ENCODE data around the gene SPATS2L. TPM values are rescaled to one million over a fixed set of nuclear protein-coding genes. Genes with fewer than 3 reads are reported as not detected.

The SPATS2L gene
- total and polyA plus RNA-seq, 9 donors: 36.5 to 93.0 (median 70.6) TPM

DNA sequence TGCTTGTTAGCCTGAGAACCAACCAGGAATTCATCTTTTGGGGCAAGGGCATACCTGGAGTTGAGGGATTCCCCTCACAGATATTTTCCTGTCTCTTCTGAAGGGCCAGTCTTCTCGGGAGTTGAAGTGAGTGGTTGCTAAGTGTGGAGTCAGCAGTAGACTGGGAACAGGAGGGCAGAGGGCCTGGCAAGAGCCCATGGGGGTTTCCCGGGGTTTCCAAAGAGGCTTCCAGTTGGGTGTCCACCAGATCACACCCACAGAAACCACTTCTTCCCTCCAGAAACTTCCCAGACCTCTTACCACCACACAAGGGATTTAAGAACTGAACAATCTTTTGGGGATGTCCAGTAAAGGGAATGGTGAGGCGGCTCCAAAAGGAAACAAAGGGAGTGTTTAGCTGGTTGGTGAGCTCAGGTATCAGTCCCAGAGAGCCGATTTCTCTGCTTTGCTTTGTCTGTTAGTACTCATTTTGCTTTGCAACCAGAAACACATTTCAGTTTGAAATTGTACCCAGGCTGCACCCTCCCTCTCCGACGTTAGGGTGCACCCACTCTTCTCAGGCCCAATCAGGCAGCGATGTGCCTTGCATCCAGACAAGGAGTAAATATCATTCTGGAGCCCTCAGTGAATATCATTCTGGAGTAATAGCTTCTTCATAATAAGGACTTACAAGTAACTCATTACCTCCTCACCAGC lies 47.5 kb upstream of the SPATS2L start:
- intact Hi-C loops (cut with DNase I): no loop called here
- Histone ChIP-seq H3K4me3 (no peak overlapping the region), H3K4me1 (ENCODE audit: insufficient read depth) (no peaks in the 10 kb centered on the region), H3K27ac (no peak overlapping the region), H3K36me3 (no peaks in the 10 kb centered on the region), H3K27me3 (no peaks in the 10 kb centered on the region), H3K9me3 (no peaks in the 10 kb centered on the region)
- WGBS, 3 donors: 74 to 80% (median 76%) methylated on average over 7 of the region's 7 CpGs
- no peak for DNase-seq
- TF ChIP-seq POLR2A (IDR thresholded peaks at IDR 0.05) (no peak), EP300 (IDR thresholded peaks at IDR 0.05) (no peak)
- TF ChIP-seq, protein P1, sequence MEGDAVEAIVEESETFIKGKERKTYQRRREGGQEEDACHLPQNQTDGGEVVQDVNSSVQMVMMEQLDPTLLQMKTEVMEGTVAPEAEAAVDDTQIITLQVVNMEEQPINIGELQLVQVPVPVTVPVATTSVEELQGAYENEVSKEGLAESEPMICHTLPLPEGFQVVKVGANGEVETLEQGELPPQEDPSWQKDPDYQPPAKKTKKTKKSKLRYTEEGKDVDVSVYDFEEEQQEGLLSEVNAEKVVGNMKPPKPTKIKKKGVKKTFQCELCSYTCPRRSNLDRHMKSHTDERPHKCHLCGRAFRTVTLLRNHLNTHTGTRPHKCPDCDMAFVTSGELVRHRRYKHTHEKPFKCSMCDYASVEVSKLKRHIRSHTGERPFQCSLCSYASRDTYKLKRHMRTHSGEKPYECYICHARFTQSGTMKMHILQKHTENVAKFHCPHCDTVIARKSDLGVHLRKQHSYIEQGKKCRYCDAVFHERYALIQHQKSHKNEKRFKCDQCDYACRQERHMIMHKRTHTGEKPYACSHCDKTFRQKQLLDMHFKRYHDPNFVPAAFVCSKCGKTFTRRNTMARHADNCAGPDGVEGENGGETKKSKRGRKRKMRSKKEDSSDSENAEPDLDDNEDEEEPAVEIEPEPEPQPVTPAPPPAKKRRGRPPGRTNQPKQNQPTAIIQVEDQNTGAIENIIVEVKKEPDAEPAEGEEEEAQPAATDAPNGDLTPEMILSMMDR (IDR thresholded peaks at IDR 0.05): no peak

DNA sequence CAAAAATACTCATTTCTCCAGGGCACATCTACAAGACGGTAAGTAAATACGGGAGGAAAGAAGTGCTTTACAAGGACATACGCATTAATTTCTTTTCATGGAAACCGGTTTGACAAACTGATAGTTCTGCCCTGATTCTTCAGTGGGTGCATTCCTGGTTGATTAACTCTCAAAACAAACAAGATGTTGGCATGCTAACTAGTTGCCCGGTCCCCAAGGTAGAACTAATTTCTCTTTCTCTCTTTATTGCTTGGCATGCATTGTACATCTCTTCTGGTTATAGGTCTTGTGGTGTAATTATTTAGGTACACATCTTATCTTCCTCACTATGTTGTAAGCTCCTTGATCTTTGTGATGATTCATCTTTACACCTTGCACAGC lies 46.9 kb upstream of the SPATS2L start:
- TF ChIP-seq EP300 (IDR thresholded peaks at IDR 0.05) (no peak), POLR2A (IDR thresholded peaks at IDR 0.05) (no peak)
- TF ChIP-seq, protein P1 (IDR thresholded peaks at IDR 0.05): no peak
- H3K36me3 ChIP-seq: no peaks in the 10 kb centered on the region
- no peaks in the 10 kb centered on the region for H3K4me1 ChIP-seq (ENCODE audit: insufficient read depth)
- H3K27ac ChIP-seq: no peak overlapping the region
- intact Hi-C loops (cut with DNase I): no loop called here
- 67 to 84% (median 70%) methylated on average over 5 of the region's 5 CpGs for WGBS, 3 donors
- H3K27me3 ChIP-seq: no peaks in the 10 kb centered on the region
- no peak overlapping the region for H3K4me3 ChIP-seq
- H3K9me3 ChIP-seq: no peaks in the 10 kb centered on the region
- no peak for DNase-seq

DNA sequence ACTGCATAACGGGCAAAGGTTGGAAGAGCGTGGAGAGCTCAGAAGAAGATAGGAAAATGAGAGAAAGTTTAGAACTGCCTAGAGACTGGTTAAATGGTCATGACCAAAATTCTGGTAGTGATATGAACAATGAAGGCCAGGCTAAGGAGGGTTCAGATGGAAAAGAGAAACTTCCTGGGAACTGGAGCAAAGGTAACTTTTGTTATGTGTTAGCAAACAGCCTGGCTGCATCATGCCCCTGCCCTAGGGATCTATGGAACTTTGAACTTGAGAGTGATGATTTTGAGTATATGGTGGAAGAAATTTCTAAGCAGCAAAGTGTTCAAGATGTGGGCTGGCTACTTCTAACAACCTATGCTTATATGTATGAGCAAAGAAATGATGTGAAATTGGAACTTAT lies 44.4 kb upstream of the SPATS2L start:
- TF ChIP-seq EP300 (IDR thresholded peaks at IDR 0.05): no peak
- TF ChIP-seq POLR2A (IDR thresholded peaks at IDR 0.05): no peak
- TF ChIP-seq, protein P1 (IDR thresholded peaks at IDR 0.05): no peak

DNA sequence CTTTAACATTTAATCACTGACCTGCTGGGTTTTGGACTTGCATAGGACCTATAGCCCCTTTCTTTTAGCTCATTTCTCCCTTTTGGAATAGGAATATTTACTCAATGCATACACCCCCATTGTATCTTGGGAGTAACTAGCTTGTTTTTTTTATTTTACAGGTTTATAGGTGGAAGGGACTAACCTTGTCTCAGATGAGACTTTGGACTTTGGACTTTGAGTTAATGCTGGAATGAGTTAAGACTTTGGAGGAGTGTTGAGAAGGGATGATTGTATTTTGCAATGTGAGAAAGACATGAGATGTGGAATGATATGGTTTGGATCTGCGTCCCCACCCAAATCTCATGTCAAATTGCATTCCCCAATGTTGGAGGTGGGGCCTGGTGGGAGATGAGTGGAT lies 43.2 kb upstream of the SPATS2L start:
- 92 to 94% (median 94%) methylated on average over 1 of the region's 1 CpG for WGBS, 3 donors

More for the DNA sequence above, 44.4 kb upstream of the SPATS2L start:
- Histone ChIP-seq H3K27me3 (no peaks in the 10 kb centered on the region), H3K36me3 (no peaks in the 10 kb centered on the region), H3K4me3 (no peak overlapping the region), H3K9me3 (no peaks in the 10 kb centered on the region), H3K4me1 (ENCODE audit: insufficient read depth) (no peaks in the 10 kb centered on the region), H3K27ac (no peak overlapping the region)
- no peak for DNase-seq
- intact Hi-C loops (cut with DNase I): no loop called here
- WGBS, 3 donors: 96 to 99% (median 97%) methylated on average over 2 of the region's 2 CpGs

More for the DNA sequence above, 43.2 kb upstream of the SPATS2L start:
- H3K27ac ChIP-seq: no peak overlapping the region
- no peaks in the 10 kb centered on the region for H3K9me3 ChIP-seq
- H3K36me3 ChIP-seq: no peaks in the 10 kb centered on the region
- H3K4me3 ChIP-seq: no peak overlapping the region
- TF ChIP-seq EP300 (IDR thresholded peaks at IDR 0.05) (no peak), POLR2A (IDR thresholded peaks at IDR 0.05) (no peak)
- TF ChIP-seq, protein P1 (IDR thresholded peaks at IDR 0.05): no peak
- DNase-seq: no peak
- intact Hi-C loops (cut with DNase I): no loop called here
- H3K27me3 ChIP-seq: no peaks in the 10 kb centered on the region
- no peaks in the 10 kb centered on the region for H3K4me1 ChIP-seq (ENCODE audit: insufficient read depth)

All from ovary (tissue), 9 donors.